K562 (cell line): ENCODE measurements around the gene EFCAB13.

Experiments
- CTCF ChIP-seq, 3 experiments: IDR thresholded peaks in 2 of 3; conservative IDR thresholded peaks in 1 of 3; 2 replicates each; pipeline ENCODE4 v1.5.1; 2011 to 2012; ENCODE audit warnings: low read length in 3 of 3, mild to moderate bottlenecking in 3 of 3, control low read depth in 2 of 3, improper control_type of control experiment in 1 of 3, inconsistent platforms in 1 of 3, low read depth in 1 of 3, mixed read lengths in 1 of 3, moderate library complexity in 1 of 3; ENCODE audit not compliant: insufficient read depth in 2 of 3
- JUND ChIP-seq, 2 experiments: IDR thresholded peaks; 2 replicates in 1 of 2; 3 replicates in 1 of 2; pipeline ENCODE4 v1.6.1; 2011; ENCODE audit warnings: borderline replicate concordance in 2 of 2, low read depth in 2 of 2, low read length in 2 of 2, improper control_type of control experiment in 1 of 2, missing biosample characterization in 1 of 2, missing genetic modification characterization in 1 of 2, missing genetic modification reagents in 1 of 2
- RAD51 ChIP-seq: fragments of 450-650 bp; IDR thresholded peaks from 2 replicates; pipeline ENCODE4 v1.7.1; 2016; ENCODE audit warnings: low read depth, mild to moderate bottlenecking, borderline replicate concordance
- SMARCB1 ChIP-seq: IDR thresholded peaks from 2 replicates; pipeline ENCODE4 v1.6.1; 2011; ENCODE audit warnings: improper control_type of control experiment, low read depth; ENCODE audit not compliant: insufficient read length
- TBL1XR1 ChIP-seq, 2 experiments: IDR thresholded peaks; 2 replicates each; pipeline ENCODE4 v1.6.1; 2012; ENCODE audit warnings: improper control_type of control experiment in 2 of 2, low read length in 2 of 2, mild to moderate bottlenecking in 1 of 2

GRCh38 chr17:47367257-47367656 is 43.5 kb downstream of the EFCAB13 start:
- no peak for TF ChIP-seq RAD51
- TF ChIP-seq JUND (IDR thresholded peaks at IDR 0.05; ENCODE audit: borderline replicate concordance, low read depth, low read length): no peak
- TF ChIP-seq JUND (tag; IDR thresholded peaks at IDR 0.05; ENCODE audit: borderline replicate concordance, low read depth, low read length): no peak
- TF ChIP-seq TBL1XR1 (IDR thresholded peaks at IDR 0.05; ENCODE audit: low read length in 2 of 2): no peak
- no peak for TF ChIP-seq SMARCB1
- no peak for TF ChIP-seq CTCF (IDR thresholded peaks at IDR 0.05 in 2 of 3, conservative IDR thresholded peaks at IDR 0.05 in 1 of 3; ENCODE audit: insufficient read depth in 2 of 3, low read depth in 1 of 3, low read length in 3 of 3)
